ENCODE results near the gene ANKAR. TPM values are rescaled to one million over a fixed set of nuclear protein-coding genes. Genes with fewer than 3 reads are reported as not detected.
"Not testable (repeated sequence)": the region's sequence is repeated elsewhere in the genome, so short reads cannot be mapped to it uniquely, and the experiment has no call there.

Gene ANKAR
- total and polyA plus RNA-seq, 8 donors = 2.0 to 26.8 (median 5.5) TPM

DNA sequence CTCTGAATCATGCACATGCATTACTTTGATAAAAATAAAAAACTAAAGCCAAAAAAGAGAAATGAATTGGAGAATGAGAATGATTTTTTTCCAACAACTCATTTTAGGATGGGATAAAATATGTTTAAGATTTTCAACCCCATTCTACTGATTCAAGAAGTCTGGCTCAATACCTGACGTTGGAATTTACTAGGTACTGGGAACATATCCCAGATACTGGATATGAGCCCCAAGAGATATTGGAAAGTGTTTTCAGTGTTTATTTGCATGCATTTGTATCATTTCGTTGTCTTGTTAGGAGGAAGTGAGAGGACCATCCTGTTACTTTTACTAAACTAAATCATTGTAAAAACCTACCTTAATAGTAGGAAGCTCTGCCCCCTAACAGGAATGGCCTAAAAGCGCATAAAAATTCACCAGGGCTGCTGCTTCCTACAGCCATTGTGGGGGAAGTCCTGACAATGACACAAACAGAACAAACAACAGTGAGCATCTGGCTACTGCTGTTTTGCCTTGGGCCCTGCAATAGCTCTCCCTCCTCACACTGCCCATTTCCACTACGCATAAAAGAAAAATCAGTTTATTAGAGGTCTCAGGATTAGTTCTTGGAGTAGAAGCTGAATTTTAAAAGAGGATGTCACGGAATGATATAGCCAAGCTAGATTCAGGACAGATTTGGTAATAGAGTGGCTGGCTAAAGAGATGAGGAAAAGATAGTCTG lies 35.2 kb downstream of the ANKAR start:
- intact Hi-C loops (cut with DNase I; ENCODE audit: low total_unique reads) = no loop called here
- Histone ChIP-seq H3K27me3 (no peaks in the 10 kb centered on the region), H3K36me3 (peaks cover 0 to 34% (median 32%) of the 10 kb centered on the region in 4 donors), H3K4me1 (no peaks in the 10 kb centered on the region), H3K9me3 (no peaks in the 10 kb centered on the region), H3K4me3 (no peak overlapping the region), H3K27ac (no peak overlapping the region)
- TF ChIP-seq EP300 (IDR thresholded peaks at IDR 0.05) = no peak
- no peak for TF ChIP-seq CTCF (IDR thresholded peaks at IDR 0.05)
- TF ChIP-seq POLR2A (IDR thresholded peaks at IDR 0.05) = no peak
- TF ChIP-seq POLR2AphosphoS5 (IDR thresholded peaks at IDR 0.05) = no peak
- no peak for DNase-seq
- WGBS, 5 donors = 88 to 93% (median 92%) methylated on average over 5 of the region's 5 CpGs

DNA sequence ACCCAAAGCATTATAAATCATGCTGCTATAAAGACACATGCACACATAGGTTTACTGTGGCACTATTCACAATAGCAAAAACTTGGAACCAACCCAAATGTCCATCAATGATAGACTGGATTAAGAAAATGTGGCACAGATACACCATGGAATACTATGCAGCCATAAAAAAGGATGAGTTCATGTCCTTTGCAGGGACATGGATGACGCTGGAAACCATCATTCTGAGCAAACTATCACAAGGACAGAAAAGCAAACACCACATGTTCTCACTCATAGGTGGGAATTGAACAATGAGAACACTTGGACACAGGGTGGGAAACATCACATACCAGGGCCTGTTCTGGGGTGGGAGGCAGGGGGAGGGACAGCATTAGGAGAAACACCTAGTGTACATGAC lies 43.1 kb downstream of the ANKAR start:
- DNase-seq; H3K27ac ChIP-seq; H3K4me1 ChIP-seq; intact Hi-C loops (cut with DNase I; ENCODE audit: low total_unique reads); H3K4me3 ChIP-seq; H3K9me3 ChIP-seq; H3K27me3 ChIP-seq: not testable (repeated sequence)
- WGBS, 5 donors = 69 to 100% (median 83%) methylated on average over 1 of the region's 1 CpG
- peaks cover 0 to 21% (median 5%) of the 10 kb centered on the region in 4 donors for H3K36me3 ChIP-seq

- H3K36me3 ChIP-seq = peaks cover 0 to 21% (median 5%) of the 10 kb centered on the region in 4 donors
- no peaks in the 10 kb centered on the region for H3K4me1 ChIP-seq
- no peak overlapping the region for H3K4me3 ChIP-seq
- DNase-seq = no peak
- 76 to 97% (median 91%) methylated on average over 4 of the region's 4 CpGs for WGBS, 5 donors
- TF ChIP-seq EP300 (IDR thresholded peaks at IDR 0.05) = no peak
- TF ChIP-seq POLR2AphosphoS5 (IDR thresholded peaks at IDR 0.05) = no peak
- no peak for TF ChIP-seq CTCF (IDR thresholded peaks at IDR 0.05)
- TF ChIP-seq POLR2A (IDR thresholded peaks at IDR 0.05) = no peak
- no peak overlapping the region for H3K27ac ChIP-seq
- H3K9me3 ChIP-seq = no peaks in the 10 kb centered on the region
- no peaks in the 10 kb centered on the region for H3K27me3 ChIP-seq
- intact Hi-C loops (cut with DNase I; ENCODE audit: low total_unique reads) = no loop called here
These were observed 45.1 kb downstream of the ANKAR start for GRCh38 chr2:189719571-189719970.

- TF ChIP-seq EP300 (IDR thresholded peaks at IDR 0.05) = no peak
- no peak for TF ChIP-seq POLR2AphosphoS5 (IDR thresholded peaks at IDR 0.05)
- TF ChIP-seq POLR2A (IDR thresholded peaks at IDR 0.05) = no peak
- TF ChIP-seq CTCF (IDR thresholded peaks at IDR 0.05) = no peak
- no peaks in the 10 kb centered on the region for H3K9me3 ChIP-seq
- no peak overlapping the region for H3K4me3 ChIP-seq
- no peaks in the 10 kb centered on the region for H3K27me3 ChIP-seq
- no peak overlapping the region for H3K27ac ChIP-seq
- no peak for DNase-seq
- H3K4me1 ChIP-seq = no peaks in the 10 kb centered on the region
- intact Hi-C loops (cut with DNase I; ENCODE audit: low total_unique reads) = no loop called here
- peaks cover 0 to 27% (median 6%) of the 10 kb centered on the region in 4 donors for H3K36me3 ChIP-seq
These were observed 48.7 kb downstream of the ANKAR start for GRCh38 chr2:189723192-189723591.

Other genes with a start within 250 kb of the ANKAR start
- gene WDR75, start 233.2 kb upstream of the ANKAR start, total RNA-seq = 10 to 100 TPM in 4 of 5 donors, 1 to 10 TPM in 1; 6.1 to 89.9 (median 66.9) TPM
- gene WDR75, start 233.2 kb upstream of the ANKAR start, polyA plus RNA-seq = 10 to 100 TPM; 12.1 to 21.4 (median 14.0) TPM
- 100 to 1,000 TPM in 3 of 5 donors, 10 to 100 TPM in 2; 60.7 to 147 (median 104) TPM for gene SLC40A1, start 93.9 kb upstream of the ANKAR start, total RNA-seq
- gene SLC40A1, start 93.9 kb upstream of the ANKAR start, polyA plus RNA-seq = 10 to 100 TPM; 21.3 to 72.3 (median 65.5) TPM
- 100 to 1,000 TPM in 1 of 5 donors, 10 to 100 TPM in 4; 12.3 to 143 (median 33.3) TPM for gene ASNSD1, start 13.2 kb upstream of the ANKAR start, total RNA-seq
- gene ASNSD1, start 13.2 kb upstream of the ANKAR start, polyA plus RNA-seq = 10 to 100 TPM; 29.0 to 37.7 (median 37.1) TPM
- 1 to 10 TPM in 4 of 5 donors, not detected in 1; 1.3 to 9.0 (median 6.1) TPM for gene OSGEPL1, start 88.1 kb downstream of the ANKAR start, total RNA-seq
- gene OSGEPL1, start 88.1 kb downstream of the ANKAR start, polyA plus RNA-seq = 1 to 10 TPM; 1.8 to 4.2 (median 2.5) TPM
- 100 to 1,000 TPM in 2 of 5 donors, 10 to 100 TPM in 3; 25.8 to 115 (median 75.9) TPM for gene ORMDL1, start 109.7 kb downstream of the ANKAR start, total RNA-seq
- gene ORMDL1, start 109.7 kb downstream of the ANKAR start, polyA plus RNA-seq = 10 to 100 TPM; 25.2 to 70.6 (median 26.3) TPM
- 10 to 100 TPM; 12.2 to 40.8 (median 19.8) TPM for gene PMS1, start 109.8 kb downstream of the ANKAR start, total RNA-seq
- gene PMS1, start 109.8 kb downstream of the ANKAR start, polyA plus RNA-seq = 1 to 10 TPM; 4.0 to 7.6 (median 6.0) TPM

Data from stomach (tissue), 9 donors.